Measurements from ENCODE around the gene ISG20L2.

ISG20L2 gene

DNA sequence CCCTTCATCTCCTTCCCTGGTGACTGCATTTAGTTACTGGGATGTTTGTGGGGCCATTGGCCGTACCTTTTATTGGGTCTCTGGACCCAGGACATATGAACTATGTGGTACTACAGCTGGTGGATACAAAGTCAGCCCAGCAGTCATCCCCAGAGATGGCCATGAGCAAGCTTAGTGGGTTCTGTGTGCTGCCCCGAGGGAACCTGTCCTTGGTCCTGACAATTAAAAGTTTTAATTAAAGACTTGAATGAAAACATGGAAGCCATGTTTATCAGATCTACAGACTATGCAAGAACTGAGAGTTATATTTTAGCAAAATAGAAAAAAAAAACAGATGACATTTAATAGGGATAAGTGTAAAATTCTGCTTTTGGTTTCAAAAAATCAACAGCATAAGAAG, 48.5 kb downstream of the ISG20L2 start:
- no peak for DNase-seq
- no peak for ATAC-seq
- Mint-ChIP-seq H3K36me3 (ENCODE audit: low read depth) (no peaks in the 10 kb centered on the region), H3K4me1 (peaks cover 21% of the 10 kb centered on the region), H3K4me3 (no peak overlapping the region), H3K27me3 (peaks cover 49% of the 10 kb centered on the region), H3K27ac (no peak overlapping the region), H3K9me3 (no peaks in the 10 kb centered on the region)

DNA sequence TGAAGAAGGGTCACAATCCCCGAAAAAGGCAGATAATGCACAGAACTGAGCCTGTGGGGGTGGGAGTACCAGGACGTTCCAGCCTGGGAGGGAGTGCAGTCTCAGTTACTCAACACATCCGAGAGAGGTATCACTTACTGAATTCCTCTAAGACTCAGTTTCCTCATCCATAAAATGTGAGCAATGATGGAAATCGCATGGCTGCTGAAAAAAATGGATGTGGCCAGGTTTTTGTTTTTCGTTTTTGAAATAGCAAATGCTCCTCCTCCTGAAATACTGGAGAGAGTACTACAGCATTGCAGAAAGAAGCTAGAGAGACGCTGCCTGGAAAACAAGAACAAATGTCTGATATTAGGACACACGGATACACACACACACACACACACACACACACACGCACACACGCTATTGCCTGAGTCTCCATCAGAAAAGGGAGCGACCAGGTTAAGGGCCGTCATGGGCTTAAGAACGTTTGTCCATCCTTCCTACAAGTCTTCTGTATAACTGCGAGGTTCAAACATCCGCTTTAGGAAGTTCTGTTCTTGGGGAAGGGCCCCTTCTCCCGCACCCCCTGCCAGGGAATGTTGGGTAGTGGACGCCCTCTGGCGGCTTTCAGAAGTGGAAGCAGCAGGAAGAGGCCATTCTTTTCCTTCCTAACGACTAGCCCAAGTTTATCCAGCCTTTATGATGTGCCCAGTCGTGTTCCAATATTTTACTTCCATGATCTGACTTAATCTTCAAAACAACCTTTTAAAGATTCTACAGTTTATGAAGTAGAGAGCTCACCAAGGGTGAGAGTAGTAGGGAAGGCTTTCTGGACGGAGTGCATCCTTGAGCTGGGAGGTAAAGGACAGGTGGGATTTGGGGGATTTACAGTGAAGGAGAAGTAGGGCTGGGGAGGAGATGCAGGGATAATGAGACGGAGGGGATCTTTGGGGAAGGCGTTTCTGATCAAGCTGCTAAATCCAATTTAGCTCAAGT, 50.7 kb downstream of the ISG20L2 start:
- Mint-ChIP-seq H3K4me1 (peaks cover 3% of the 10 kb centered on the region), H3K36me3 (ENCODE audit: low read depth) (no peaks in the 10 kb centered on the region), H3K27me3 (peaks cover 53% of the 10 kb centered on the region), H3K4me3 (no peak overlapping the region), H3K27ac (no peak overlapping the region), H3K9me3 (no peaks in the 10 kb centered on the region)
- no peak for ATAC-seq
- DNase-seq = peak; percentile 41

DNA sequence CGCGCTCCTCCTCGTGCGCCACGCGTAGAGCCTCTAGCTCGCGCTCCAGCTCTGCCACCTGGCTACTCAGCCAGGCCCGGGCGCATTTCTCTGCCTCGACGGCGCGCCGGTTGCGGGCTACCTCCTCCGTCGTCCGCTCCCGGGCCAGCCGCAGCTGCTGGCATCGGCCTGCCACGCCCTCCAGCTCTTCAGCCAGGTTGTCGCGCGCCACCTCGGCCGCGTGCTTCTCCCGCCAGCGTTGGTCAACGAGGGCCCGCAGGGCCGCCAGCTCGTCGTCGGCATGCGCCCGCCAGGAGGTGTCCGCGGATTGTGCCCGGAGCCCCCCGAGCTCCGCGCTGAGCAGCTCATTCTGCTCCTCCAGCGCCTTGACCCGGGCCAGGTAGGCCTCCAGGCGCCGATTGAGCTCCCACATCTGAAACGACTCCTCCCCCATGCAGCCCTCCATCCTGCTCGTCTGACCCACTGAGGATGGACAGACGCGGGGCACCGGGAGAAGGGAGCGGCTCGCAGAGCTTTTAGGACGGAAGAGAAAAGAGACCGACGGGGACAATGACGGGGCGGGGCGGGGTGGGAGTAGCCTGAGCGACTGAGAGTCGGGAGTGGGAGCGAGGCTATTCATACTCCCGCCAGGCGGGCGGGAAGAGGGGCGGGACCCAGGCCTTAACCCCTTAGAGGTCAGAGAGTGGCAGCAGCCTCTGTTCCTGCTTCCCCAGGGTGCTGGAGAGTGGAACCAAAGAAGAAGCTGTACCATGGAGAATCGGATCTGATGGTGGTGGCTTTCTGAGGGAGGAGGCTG, 51.5 kb downstream of the ISG20L2 start, which contains the start of gene NES:
NES (minus strand) TSS at position 588 of the 796 bp plus-strand sequence; CDS start at position 445, 143 bp downstream.
- Mint-ChIP-seq H3K27ac (no peak within 1 kb of the TSS), H3K27me3 (peaks cover 53% of the 10 kb centered on the region)

DNA sequence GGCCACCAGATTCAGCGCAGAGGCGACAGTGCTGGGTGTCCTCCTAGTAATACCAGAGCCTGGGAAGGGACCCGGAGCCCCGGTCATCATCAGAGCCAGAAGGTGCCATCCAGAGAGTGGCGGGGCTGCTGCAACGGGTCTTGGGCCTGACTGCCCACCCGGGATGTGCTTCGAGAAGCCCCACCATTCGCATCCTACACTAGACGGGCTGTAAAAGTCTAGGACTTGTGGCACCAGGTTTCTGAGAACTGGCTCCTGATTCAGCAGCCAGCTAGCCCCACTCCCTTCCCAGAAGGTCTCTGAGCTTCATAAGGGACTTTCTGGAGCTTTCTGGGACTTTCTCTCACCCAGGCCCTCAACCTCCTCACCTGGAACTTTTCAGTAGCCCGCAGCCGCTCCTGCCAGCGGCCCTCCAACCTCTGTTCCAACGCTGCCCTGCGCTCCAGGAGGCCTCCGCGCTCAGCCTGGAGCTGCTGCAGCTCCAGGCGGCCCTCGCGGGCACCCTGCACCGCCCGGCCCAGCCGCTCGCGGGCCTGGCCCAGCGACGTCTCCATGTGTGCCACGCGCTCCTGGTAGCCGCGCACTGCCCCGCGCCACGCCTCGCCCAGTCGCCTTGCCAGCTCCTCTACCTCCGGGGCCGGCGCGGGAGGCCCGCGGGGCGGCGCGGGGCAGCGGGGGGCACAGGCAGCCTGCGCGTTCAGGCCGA, 52.3 kb downstream of the ISG20L2 start:
- peaks cover 3% of the 10 kb centered on the region for H3K4me1 Mint-ChIP-seq
- no peaks in the 10 kb centered on the region for H3K36me3 Mint-ChIP-seq (ENCODE audit: low read depth)
- no peak overlapping the region for H3K4me3 Mint-ChIP-seq
- DNase-seq (no peak), ATAC-seq (no peak)
- peaks cover 55% of the 10 kb centered on the region for H3K27me3 Mint-ChIP-seq
- H3K27ac Mint-ChIP-seq = no peak overlapping the region
- H3K9me3 Mint-ChIP-seq = no peaks in the 10 kb centered on the region

More for the DNA sequence above, 51.5 kb downstream of the ISG20L2 start, which contains the start of gene NES:
- H3K9me3 Mint-ChIP-seq = no peaks in the 10 kb centered on the region
- H3K36me3 Mint-ChIP-seq (ENCODE audit: low read depth) = no peaks in the 10 kb centered on the region
- ATAC-seq = no peak
- H3K4me3 Mint-ChIP-seq = no peak within 1 kb of the TSS
- no peak for DNase-seq
- peaks cover 3% of the 10 kb centered on the region for H3K4me1 Mint-ChIP-seq

DNA sequence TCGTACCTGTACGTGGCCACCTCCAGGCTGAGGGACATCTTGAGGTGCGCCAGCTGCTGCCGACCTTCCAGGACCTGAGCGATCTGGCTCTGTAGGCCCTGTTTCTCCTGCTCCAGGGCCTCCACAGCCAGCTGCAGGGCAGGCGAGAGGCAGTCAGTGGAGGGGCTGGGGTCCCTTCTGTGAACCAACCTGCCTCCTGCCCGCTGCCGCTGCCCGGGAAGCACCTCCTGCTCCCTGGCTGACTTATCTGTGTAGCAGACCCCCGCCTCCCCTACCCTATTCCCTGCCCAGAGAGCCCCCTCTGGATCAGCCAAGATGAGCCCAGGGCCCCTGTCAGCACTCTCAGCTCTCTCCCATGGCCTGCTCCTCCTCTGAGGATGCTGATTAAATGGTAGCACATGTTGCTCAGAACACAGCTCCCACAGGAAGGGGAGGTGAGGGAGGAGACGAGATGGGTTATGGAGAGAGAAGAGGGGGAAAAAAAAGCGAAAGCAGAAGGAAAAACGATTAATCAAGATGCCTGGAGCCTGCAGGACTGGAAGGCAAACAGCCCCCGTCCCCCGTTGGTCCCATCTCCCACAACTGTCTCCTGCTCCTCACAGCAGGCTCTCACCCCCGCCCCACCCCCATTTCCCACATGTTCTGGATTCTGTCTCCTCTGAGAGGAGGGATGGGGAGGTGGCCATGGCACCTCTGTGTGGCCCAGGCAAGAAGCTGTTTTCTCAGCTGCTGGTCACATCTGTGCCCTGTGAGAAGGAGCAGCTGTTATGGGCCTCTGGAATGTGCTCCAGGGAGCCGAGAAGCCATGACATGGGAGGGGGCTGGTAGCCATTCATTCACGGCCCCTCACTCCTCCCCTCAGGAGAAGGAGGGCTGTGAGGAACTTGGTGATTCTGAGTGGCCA, 53.1 kb downstream of the ISG20L2 start:
- no peak overlapping the region for H3K4me3 Mint-ChIP-seq

DNA sequence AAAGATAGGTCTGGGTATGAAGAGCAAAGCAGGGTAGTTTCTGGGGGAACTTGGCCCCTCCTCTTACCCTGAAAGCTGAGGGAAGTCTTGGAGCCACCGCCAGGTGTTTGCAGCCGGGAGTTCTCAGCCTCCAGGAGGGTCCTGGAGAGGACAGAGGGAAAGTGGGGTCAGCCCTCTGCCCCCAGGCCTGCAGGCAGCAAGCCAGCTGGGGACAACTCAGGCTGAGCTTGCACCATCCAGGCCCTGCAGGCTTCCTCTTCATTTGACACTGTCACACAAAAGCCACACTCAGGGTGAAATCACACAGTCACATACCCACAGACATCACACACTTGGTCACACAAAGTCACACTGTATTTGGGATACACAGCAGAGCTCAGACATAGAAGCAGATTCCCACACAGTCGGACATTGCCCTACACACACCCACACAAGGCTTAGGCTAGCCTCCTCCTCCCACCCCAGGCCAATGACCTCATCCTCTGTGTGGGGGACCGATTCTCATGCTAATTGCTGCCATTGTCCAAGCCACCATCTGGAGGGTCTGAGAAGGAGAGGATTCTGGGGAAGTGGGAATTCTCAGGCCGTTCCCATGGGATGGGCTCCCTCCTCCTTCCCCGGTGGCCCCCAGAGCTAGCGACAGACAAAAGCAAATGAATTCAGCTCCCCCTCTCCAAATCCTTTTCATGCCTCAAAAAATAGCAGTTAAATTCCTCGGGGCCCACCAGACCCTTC, 55.0 kb downstream of the ISG20L2 start:
- Mint-ChIP-seq H3K4me3 (no peak overlapping the region), H3K36me3 (ENCODE audit: low read depth) (no peaks in the 10 kb centered on the region), H3K9me3 (no peaks in the 10 kb centered on the region), H3K4me1 (peaks cover 3% of the 10 kb centered on the region), H3K27me3 (peaks cover 37% of the 10 kb centered on the region), H3K27ac (no peak overlapping the region)
- ATAC-seq = no peak
- DNase-seq = no peak

More for the DNA sequence above, 53.1 kb downstream of the ISG20L2 start:
- H3K27ac Mint-ChIP-seq = no peak overlapping the region
- no peaks in the 10 kb centered on the region for H3K9me3 Mint-ChIP-seq
- peaks cover 3% of the 10 kb centered on the region for H3K4me1 Mint-ChIP-seq
- H3K27me3 Mint-ChIP-seq = peaks cover 52% of the 10 kb centered on the region
- no peaks in the 10 kb centered on the region for H3K36me3 Mint-ChIP-seq (ENCODE audit: low read depth)
- ATAC-seq (no peak), DNase-seq (no peak)

Data from activated naive CD8-positive, alpha-beta T cell treated with anti-CD3 and anti-CD28 coated beads, Interleukin-2, amount 50 U/mL, for 24 hours (primary cell).